Erythroblast (primary cell): Measurements from ENCODE around the gene ZC3H18.

ENCODE experiments used
- GATA1 ChIP-seq: IDR thresholded peaks from 2 replicates; pipeline ENCODE4 v1.6.1; 2011; ENCODE audit warnings: low read depth, mild to moderate bottlenecking, control low read depth, low read length, moderate library complexity
- POLR2A ChIP-seq: IDR thresholded peaks from 2 replicates; pipeline ENCODE4 v1.6.1; 2011; ENCODE audit warnings: mild to moderate bottlenecking, low read length

- TF ChIP-seq POLR2A: no peak
- no peak for TF ChIP-seq GATA1
These were observed 79.2 kb downstream of the ZC3H18 start for GRCh38 chr16:88649195-88649923.
